AG10803 (cell line): ENCODE results near the gene TBC1D2.
"Not testable (repeated sequence)": the region's sequence is repeated elsewhere in the genome, so short reads cannot be mapped to it uniquely, and the experiment has no call there.

ENCODE experiments used
- DNase-seq: peaks from one replicate; pipeline ENCODE4 v3.0.0; 2010; ENCODE audit warnings: low read depth
- H3K4me3 ChIP-seq: 2 replicates; pipeline ENCODE4 v1.5.1; 2011; ENCODE audit warnings: mild to moderate bottlenecking, low read length, control low read depth
- CTCF ChIP-seq: conservative IDR thresholded peaks from 2 replicates; pipeline ENCODE4 v1.5.1; 2011; ENCODE audit warnings: mild to moderate bottlenecking, low read length, control low read depth, inconsistent platforms

The TBC1D2 gene

GRCh38 chr9:98176391-98177259 lies 78.8 kb downstream of the TBC1D2 start:
- no peak for DNase-seq
- no peak overlapping the region for H3K4me3 ChIP-seq
- TF ChIP-seq CTCF = no peak

DNA sequence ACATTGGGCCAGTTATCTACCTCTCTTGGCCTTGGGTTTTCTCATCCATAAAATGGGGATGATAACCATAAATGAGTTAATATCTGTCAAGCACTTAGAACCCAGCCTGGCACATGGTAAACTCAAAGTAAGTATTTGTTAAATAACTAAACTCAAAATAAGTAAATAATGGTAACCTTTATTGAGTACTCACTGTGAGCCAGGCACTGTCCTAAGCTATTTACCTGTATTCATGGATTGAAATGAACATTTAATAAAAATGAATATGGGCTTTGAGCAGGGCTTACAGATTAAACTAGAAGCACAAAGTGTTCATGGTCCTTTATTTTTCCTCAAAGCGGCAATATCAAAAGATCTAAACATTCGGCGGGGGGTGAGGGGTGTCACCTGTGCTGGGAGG lies 79.7 kb downstream of the TBC1D2 start:
- H3K4me3 ChIP-seq = no peak overlapping the region
- no peak for DNase-seq
- TF ChIP-seq CTCF = no peak

- DNase-seq = no peak
- no peak for TF ChIP-seq CTCF
- no peak overlapping the region for H3K4me3 ChIP-seq
Observed at GRCh38 chr9:98175028-98175569, 80.3 kb downstream of the TBC1D2 start.

DNA sequence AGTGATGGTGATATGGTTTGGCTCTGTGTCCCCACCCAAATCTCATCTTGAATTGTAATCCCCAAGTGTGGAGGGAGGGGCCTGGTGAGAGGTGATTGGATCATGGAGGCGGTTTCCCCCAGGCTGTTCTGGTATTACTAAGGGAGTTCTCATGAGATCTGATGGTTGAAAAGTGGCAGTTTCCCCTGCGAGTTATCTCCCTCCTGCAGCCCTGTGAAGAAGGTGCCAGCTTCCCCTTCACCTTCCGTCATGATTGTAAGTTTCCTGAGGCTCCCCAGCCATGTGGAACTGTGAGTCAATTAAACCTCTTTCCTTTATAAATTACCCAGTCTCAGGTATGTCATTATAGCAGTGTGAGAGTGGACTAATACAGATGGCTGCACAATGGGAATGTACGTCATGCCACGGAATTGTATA lies 80.9 kb downstream of the TBC1D2 start:
- H3K4me3 ChIP-seq, DNase-seq: not testable (repeated sequence)

DNA sequence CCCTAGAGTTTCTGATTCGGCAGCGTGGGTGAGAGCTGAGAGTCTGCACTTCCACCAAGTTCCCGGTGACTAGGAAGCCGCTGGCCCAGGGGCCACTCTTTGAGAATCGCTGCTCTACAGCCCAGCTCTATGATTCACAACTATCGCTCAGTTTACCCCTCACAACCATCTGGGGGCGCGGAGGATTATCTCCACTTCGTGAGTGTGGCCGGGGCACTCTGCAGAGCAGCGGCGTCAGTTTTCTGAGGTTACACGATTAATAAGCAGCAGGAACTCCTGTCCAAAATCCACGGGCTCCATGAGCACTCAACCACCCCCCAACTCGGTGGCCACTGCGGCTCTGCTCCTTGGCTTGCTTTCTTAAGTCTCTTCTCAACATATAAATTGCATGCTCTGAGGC lies 82.3 kb downstream of the TBC1D2 start:
- no peak for DNase-seq
- TF ChIP-seq CTCF = no peak
- no peak overlapping the region for H3K4me3 ChIP-seq

DNA sequence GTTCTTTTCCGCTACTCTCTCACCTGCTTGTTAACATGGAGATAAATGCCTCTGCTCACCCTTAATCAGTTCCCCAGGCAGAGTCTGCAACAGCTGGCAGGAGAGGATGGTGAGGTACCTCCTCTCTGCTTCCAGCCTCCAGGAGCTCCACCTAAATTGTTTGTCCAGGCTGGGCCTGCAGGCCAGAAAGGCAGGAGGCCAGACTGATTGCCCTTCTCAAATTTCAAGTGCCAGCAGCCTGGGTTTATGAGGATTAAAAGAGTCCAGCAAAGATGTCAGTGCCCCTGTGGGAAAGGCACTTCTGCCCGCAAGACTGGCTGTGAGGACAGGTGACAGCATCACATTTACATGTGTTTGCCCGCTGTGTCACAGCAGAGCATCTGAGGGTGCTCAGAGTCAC lies 82.8 kb downstream of the TBC1D2 start:
- no peak overlapping the region for H3K4me3 ChIP-seq
- no peak for DNase-seq
- TF ChIP-seq CTCF = no peak

DNA sequence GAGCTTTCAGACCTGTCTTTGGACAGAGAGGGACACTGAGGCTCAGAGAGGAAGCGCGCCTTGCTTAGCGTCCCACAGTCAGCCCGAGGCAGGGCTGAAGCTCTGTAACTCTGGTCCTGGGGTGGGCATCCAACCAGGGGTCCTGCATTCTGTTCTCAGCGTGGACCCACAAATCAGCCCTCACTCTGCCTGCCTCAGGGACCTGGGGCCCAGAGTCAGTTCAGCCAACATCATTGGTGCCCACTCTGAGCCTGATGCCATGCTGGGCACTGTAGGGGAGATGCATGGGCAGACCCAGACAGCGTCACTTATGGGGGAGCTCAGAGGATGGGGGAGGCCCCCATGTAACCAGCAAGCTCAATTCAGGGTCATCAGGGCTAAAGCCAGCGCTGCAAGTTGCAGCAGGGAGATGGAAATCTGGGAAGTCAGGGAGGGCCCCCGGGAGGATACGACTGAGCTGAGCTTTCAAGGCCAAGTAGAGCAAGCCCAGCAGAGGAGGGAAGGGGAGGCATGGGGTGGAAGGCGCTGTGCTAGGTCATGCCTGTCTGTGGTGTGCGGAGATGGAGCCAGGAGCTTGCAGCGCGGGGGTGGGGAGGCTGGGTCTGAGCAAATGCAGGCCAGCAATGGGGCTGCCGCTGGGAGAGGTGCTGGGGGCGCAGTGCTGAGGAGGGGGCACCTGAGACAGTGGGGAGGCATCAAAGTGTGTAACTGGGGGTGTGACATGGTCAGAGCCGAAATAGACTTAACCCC lies 84.1 kb downstream of the TBC1D2 start:
- DNase-seq = no peak
- H3K4me3 ChIP-seq = no peak overlapping the region
- no peak for TF ChIP-seq CTCF
